HG03159 (cell line): Measurements from ENCODE around the gene NT5E.
"Not testable (repeated sequence)": the region's sequence is repeated elsewhere in the genome, so short reads cannot be mapped to it uniquely, and the experiment has no call there.

Source experiments
- ATAC-seq: cut with Tn5 transposase; IDR thresholded peaks from one replicate; pipeline ENCODE4 v1.9.1; 2021; ENCODE audit warnings: mild to moderate bottlenecking, moderate library complexity; ENCODE audit not compliant: unreplicated experiment

The NT5E gene

DNA sequence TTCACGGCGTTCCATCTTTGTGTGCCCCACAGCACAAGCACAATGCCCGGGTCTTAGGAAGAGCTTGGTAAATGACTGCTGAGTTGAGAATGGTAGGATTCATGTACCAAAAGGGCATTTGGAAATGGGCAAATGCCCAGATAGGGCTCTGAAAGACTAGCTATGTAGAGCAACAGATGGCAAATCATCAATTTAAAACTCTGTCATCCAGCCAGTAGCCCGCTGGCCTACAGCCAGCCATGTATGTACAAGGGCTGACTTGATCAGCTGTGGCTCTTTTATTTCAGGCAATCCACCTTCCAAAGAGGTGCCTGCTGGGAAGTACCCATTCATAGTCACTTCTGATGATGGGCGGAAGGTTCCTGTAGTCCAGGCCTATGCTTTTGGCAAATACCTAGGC lies 35.1 kb downstream of the NT5E start:
- no peak for ATAC-seq

- no peak for ATAC-seq
Measured at GRCh38 chr6:85490516-85491248, 40.8 kb downstream of the NT5E start.

DNA sequence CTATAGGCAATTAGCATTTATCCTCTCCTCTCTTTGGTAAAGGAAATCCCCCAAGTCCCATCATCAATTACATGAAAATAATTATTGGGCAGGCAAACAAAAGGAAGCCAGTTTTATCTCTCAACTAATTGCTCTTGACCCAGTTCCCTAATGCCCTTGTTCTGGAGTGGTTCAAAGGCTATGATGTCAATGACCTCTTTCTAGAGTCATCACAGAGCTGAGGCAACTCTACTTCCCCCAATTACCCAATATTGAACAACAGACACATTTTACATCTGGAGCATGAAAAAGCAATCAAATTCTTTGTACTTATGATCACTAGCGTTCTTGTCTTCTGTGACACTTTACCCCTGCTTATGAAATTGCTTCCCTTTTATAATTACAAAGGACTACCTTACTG lies 43.5 kb downstream of the NT5E start:
- ATAC-seq: no peak

GRCh38 chr6:85494547-85495536 lies 45.0 kb downstream of the NT5E start:
- no peak for ATAC-seq

GRCh38 chr6:85496009-85496579 lies 46.2 kb downstream of the NT5E start:
- no peak for ATAC-seq

DNA sequence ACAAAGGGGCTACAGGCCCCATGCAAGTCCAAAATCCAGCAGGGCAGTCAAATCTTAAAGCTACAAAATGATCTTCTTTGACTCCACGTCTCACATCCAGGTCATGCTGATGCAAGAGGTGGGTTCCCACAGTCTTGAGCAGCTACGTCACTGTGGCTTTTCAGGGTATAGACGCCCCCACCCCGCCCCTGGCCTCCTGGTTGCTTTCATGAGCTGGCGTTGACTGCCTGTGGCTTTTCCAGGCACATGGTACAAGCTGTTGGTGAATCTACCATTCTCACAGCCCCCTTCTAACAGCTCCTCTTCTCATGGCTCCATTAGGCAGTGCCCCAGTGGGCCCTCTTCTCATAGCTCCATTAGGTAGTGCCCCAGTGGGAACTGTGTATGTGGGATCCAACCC lies 47.0 kb downstream of the NT5E start:
- no peak for ATAC-seq

- no peak for ATAC-seq
Measured at GRCh38 chr6:85498596-85499258, 48.8 kb downstream of the NT5E start.

DNA sequence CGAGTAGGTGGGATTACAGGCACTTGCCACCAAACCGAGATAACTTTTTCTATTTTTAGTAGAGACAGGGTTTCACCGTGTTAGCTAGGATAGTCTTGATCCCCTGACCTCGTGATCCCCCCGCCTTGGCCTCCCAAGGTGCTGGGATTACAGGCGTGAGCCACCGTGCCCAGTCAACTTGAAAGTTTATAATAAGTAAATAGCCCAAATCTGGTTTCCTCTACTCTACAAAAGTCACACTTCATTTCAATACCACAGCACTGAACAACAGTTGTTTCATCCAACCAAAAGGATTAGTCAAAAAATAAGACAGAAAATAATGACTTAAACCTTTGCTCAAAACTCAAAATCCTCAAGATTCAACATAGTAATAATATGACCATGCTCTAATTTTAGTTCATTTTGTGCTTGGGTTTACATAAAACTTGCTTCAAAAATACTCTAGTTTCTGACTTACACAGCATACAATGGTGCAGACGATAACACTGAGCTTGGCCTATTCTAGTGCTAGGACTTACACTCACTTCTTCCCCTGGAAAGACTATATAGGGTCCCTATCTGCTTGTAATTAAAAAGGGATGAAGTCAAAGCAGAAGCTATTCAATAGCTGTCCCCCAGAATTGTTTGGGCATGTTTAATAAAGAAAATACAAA lies 56.7 kb downstream of the NT5E start:
- ATAC-seq: no peak

GRCh38 chr6:85516168-85516567 lies 66.3 kb downstream of the NT5E start:
- ATAC-seq: no peak

DNA sequence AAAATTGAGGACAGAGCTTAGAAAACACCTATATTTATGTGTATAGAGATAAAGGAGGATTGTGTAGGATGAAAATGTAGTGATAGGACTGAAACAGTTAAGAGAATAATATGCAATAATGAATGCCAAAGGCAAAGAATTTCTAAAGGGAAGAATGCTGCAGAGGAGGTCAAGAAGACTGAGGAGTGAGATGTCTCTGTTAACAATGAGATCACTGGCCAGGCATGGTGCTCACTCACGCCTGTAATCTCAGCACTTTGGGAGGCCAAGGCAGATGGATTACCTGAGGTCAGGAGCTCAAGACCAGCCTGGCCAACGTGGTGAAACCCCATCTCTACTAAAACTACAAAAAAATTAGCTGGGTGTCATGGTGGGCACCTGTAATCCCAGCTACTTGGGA lies 74.4 kb downstream of the NT5E start:
- ATAC-seq: not testable (repeated sequence)

- no peak for ATAC-seq
Measured at GRCh38 chr6:85537055-85537494, 87.2 kb downstream of the NT5E start.

DNA sequence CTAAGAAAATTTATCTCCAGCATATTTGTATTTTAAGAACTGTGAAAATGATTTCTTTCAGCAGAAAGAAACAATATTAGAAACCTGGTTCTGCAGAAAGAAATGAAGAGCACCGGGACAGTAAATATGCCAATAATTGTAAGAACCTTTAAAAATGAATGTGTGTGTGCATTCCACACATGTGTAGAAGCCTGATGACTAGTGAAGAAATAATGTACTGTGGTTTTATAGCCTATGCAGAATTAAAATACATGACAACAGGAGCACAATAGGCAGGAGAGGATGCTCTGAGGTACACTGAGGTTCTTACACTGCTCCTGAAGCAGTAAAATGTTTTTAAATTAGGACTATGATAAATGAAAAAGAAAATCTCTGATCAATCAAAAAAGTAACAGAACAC lies 94.9 kb downstream of the NT5E start:
- no peak for ATAC-seq
